HEK293 (cell line): ENCODE measurements around the gene JHY.

Experiments
- CTCF ChIP-seq: fragments of 450-650 bp; formaldehyde crosslinking; IDR thresholded peaks from 2 replicates; pipeline ENCODE4 v1.5.1; 2016; ENCODE audit warnings: missing biosample characterization, missing genetic modification characterization
- PATZ1 ChIP-seq: fragments of 450-650 bp; formaldehyde crosslinking; IDR thresholded peaks from 2 replicates; pipeline ENCODE4 v1.5.1; 2016; ENCODE audit warnings: missing biosample characterization, missing genetic modification characterization
- PRDM4 ChIP-seq: fragments of 450-650 bp; formaldehyde crosslinking; IDR thresholded peaks from 2 replicates; pipeline ENCODE4 v1.5.1; 2017; ENCODE audit warnings: missing biosample characterization, missing genetic modification characterization
- ZNF174 ChIP-seq: fragments of 450-650 bp; formaldehyde crosslinking; IDR thresholded peaks from 2 replicates; pipeline ENCODE4 v1.5.0; 2017; ENCODE audit warnings: missing biosample characterization, mild to moderate bottlenecking, missing genetic modification characterization
- ZNF248 ChIP-seq: fragments of 450-650 bp; formaldehyde crosslinking; IDR thresholded peaks from 2 replicates; pipeline ENCODE4 v1.5.1; 2017; ENCODE audit warnings: missing biosample characterization, missing genetic modification characterization
- ZSCAN4 ChIP-seq: fragments of 450-650 bp; formaldehyde crosslinking; IDR thresholded peaks from 2 replicates; pipeline ENCODE4 v1.5.1; 2017; ENCODE audit warnings: missing biosample characterization, missing genetic modification characterization

- no peak for TF ChIP-seq ZSCAN4 (tag by site-specific recombination)
- no peak for TF ChIP-seq ZNF248 (tag by site-specific recombination)
- no peak for TF ChIP-seq PATZ1
- no peak for TF ChIP-seq PRDM4
- TF ChIP-seq ZNF174 (tag by site-specific recombination): no peak
- TF ChIP-seq CTCF: no peak
These were observed 94.3 kb downstream of the JHY start for GRCh38 chr11:122976734-122977469.
